Neutrophil (primary cell): Measurements from ENCODE around the gene TRIP10.

Source experiments
- H3K27ac ChIP-seq: fragments of 200-600 bp; sonication (generic); 2 replicates; pipeline ENCODE4 v1.5.1; 2016; ENCODE audit warnings: mild to moderate bottlenecking, moderate library complexity
- H3K27me3 ChIP-seq: fragments of 200-600 bp; sonication (generic); 2 replicates; pipeline ENCODE4 v1.6.0; 2016; ENCODE audit warnings: mild to moderate bottlenecking
- H3K36me3 ChIP-seq: fragments of 200-600 bp; sonication (generic); 2 replicates; pipeline ENCODE4 v1.5.1; 2017
- H3K4me1 ChIP-seq, 2 experiments: fragments of 200-600 bp in 1 of 2; sonication (generic) in 1 of 2; 1 replicate in 1 of 2; 2 replicates in 1 of 2; pipeline versions ENCODE4 v1.5.1 to v1.6.1; 2013 to 2016; ENCODE audit warnings: low read depth in 1 of 2, low read length in 1 of 2, mild to moderate bottlenecking in 1 of 2, moderate library complexity in 1 of 2; ENCODE audit not compliant: control insufficient read depth in 1 of 2, insufficient read depth in 1 of 2
- H3K4me3 ChIP-seq, 2 experiments: fragments of 200-600 bp in 1 of 2; sonication (generic) in 1 of 2; 1 replicate in 1 of 2; 2 replicates in 1 of 2; pipeline ENCODE4 v1.5.1; 2013 to 2016; ENCODE audit warnings: low read depth in 1 of 2, low read length in 1 of 2, mild to moderate bottlenecking in 1 of 2, moderate library complexity in 1 of 2
- H3K9me3 ChIP-seq: fragments of 200-600 bp; sonication (generic); 2 replicates; pipeline ENCODE4 v1.5.1; 2016
- TF ChIP-seq, protein P1 (sequence below): fragments of 200-600 bp; sonication (generic); IDR thresholded peaks from 2 replicates; pipeline ENCODE4 v1.5.1; 2016; ENCODE audit warnings: antibody characterized with exemption

TRIP10 gene

DNA sequence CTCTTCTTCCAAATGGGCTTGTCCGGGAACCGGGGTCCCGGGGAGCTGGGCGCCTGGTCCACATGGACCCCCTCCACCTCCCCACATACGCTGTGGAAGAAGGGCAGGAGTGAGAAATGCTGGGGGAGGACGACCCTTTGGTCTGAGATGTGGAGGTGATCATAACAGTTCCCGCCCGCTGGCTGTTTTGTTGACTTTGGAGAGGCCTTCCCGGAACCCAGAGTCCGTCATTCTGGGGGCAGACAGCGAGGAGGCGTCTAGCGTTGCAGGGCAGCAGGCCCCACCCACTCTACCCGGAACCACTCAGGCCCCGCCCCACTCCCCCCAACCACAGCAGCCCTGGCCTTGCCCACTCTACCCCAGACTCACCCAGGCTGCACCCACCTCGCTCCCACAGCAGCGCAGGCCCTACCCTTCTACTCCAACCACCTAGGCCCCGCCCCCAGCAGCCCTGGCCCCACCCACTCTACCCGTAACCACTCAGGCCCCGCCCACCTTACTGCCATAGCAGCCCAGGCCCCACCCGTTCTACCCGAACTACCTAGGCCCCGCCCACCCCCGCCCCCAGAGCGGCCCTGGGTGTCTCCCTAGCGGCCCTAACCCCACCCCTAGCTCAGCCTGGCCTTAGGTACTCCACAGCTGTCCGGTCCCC is 9.2 kb upstream of the TRIP10 start:
- Histone ChIP-seq H3K36me3 (peaks cover 43% of the 10 kb centered on the region), H3K4me1 (peaks cover 35% of the 10 kb centered on the region in 2 experiments), H3K4me3 (peak overlapping the region in 1 of 2 experiments; percentile 29), H3K27me3 (no peaks in the 10 kb centered on the region), H3K27ac (no peak overlapping the region), H3K9me3 (no peaks in the 10 kb centered on the region)
- TF ChIP-seq, protein P1, sequence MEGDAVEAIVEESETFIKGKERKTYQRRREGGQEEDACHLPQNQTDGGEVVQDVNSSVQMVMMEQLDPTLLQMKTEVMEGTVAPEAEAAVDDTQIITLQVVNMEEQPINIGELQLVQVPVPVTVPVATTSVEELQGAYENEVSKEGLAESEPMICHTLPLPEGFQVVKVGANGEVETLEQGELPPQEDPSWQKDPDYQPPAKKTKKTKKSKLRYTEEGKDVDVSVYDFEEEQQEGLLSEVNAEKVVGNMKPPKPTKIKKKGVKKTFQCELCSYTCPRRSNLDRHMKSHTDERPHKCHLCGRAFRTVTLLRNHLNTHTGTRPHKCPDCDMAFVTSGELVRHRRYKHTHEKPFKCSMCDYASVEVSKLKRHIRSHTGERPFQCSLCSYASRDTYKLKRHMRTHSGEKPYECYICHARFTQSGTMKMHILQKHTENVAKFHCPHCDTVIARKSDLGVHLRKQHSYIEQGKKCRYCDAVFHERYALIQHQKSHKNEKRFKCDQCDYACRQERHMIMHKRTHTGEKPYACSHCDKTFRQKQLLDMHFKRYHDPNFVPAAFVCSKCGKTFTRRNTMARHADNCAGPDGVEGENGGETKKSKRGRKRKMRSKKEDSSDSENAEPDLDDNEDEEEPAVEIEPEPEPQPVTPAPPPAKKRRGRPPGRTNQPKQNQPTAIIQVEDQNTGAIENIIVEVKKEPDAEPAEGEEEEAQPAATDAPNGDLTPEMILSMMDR: no peak

DNA sequence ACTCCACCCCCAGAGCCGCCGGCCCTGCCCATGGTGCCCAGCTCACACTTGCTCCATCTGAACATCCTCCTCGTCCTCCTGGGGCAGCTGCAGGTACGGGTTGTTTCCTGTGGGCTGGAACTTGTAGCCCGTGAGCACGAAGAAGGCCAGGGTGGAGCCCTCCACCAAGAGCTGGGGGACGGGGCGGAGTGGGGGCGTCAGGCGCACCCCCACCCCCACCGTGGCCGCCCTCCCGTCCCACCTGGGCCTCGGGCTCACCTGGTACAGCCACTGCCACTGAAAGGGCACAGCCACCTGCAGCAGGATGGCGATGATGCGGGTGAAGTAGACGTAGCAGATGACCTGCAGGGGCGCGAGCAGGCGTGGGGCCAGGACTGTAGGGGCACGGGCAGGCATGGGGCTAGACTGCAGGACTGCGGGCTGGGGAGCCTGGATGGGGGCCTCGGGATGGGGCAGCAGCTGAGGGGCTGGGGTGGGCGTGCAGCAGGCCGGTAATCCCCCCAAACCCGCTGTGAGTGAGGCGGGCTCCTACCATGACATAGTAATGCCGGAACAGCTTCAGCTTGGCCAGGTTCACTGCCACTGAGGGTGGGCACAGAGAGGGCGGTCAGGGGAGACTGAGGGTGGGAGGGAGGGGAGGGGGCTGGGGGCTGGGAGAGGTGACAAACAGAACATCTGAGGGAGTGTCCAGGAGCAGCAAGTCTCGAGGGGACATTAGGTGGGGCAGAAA is 8.4 kb upstream of the TRIP10 start:
- H3K9me3 ChIP-seq: no peaks in the 10 kb centered on the region

DNA sequence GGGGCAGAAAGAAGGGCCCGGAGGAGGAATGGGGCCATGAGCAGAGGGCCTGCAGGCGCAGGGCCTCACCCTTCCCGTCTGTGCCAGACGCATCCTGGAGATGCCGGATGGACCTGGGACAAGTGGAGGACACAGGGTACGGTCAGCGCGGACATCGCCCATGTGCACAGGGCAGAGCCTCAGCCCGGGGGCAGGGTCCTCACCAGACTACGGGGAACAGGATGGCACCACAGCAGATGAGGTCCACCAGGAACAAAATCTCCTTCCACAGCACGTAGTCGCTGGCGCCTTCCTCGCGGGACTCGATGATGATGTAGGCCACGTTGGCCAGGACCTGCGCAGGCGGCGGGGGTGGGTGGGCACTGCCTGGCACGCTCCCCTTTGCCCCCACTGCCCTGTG is 7.7 kb upstream of the TRIP10 start:
- TF ChIP-seq, protein P1: no peak
- Histone ChIP-seq H3K27me3 (no peaks in the 10 kb centered on the region), H3K36me3 (peaks cover 46% of the 10 kb centered on the region), H3K27ac (no peak overlapping the region), H3K9me3 (no peaks in the 10 kb centered on the region), H3K4me3 (no peak overlapping the region), H3K4me1 (peaks cover 46% of the 10 kb centered on the region in 2 experiments)

More for the DNA sequence above, 8.4 kb upstream of the TRIP10 start:
- TF ChIP-seq, protein P1: no peak
- no peak overlapping the region for H3K4me3 ChIP-seq
- H3K27me3 ChIP-seq: no peaks in the 10 kb centered on the region
- H3K4me1 ChIP-seq: peaks cover 39 to 41% of the 10 kb centered on the region in 2 experiments
- H3K27ac ChIP-seq: no peak overlapping the region
- H3K36me3 ChIP-seq: peaks cover 46% of the 10 kb centered on the region

DNA sequence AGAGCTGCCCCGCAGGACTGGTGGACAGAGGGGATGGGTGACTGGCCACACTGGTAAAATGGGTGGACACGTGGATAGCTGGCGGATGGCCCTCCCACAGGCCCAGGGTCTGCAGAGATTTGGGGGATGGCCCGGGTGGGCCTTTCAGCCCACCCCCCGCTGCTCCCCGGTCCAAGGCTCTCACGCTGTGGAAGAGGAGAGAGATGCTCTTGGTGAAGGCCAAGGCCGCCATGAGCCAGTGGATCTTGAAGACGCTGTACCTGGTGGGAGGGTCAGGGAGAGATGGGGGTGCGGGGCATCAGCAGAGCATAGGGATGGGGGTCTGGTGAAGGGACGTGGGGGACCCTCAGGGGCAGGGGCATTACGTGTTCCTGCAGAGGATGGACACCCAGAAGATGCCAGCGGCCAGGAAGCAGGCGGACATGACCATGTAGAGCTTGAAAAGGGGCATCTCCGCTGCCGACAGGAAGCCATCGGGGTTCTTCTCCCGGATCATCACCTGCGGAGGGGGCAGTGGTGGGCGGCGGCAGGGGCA is 6.6 kb upstream of the TRIP10 start:
- Histone ChIP-seq H3K27me3 (no peaks in the 10 kb centered on the region), H3K4me3 (no peak overlapping the region), H3K27ac (no peak overlapping the region), H3K36me3 (peaks cover 46% of the 10 kb centered on the region), H3K4me1 (peaks cover 43 to 44% of the 10 kb centered on the region in 2 experiments), H3K9me3 (no peaks in the 10 kb centered on the region)
- TF ChIP-seq, protein P1: no peak

DNA sequence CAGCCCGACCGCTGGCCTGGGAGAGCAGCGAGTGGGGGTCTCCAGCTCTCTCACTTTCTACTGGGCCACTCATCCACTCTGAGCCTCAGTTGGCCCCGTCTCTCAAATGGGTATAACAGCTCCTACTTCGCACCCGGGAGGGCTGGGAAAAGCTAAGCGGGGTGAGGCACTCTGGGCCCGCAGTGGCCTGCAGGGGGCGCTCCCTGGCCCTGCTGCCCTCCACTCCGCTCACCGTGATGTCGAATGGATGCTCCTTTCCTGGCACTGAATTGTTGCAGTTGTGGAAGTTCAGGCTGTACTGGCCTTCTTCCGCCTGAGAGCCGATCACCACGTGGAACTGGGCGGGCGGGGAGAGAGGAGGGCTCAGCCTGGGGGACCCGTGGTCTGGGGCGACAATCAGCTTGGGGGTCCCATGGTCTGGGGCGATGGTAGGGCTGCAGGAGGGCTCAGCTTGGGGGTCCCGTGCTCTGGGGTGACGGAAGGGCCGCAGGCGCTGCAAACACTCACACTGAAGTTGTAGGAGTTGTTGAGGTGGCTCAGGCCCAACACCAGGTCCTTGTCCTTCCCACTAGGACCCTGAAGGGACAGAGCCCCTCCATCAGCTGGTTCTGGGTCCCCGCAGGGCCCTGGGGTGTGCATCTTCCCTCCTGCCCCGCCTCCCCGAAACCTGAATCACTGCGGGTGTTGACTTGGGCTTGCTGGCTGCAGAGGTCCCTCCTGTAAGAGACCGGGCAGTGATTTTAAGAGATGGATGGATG is 6.0 kb upstream of the TRIP10 start:
- Histone ChIP-seq H3K4me1 (peaks cover 43 to 44% of the 10 kb centered on the region in 2 experiments), H3K36me3 (peaks cover 46% of the 10 kb centered on the region), H3K4me3 (no peak overlapping the region), H3K9me3 (no peaks in the 10 kb centered on the region), H3K27me3 (no peaks in the 10 kb centered on the region), H3K27ac (no peak overlapping the region)
- TF ChIP-seq, protein P1: no peak
